ENCODE results near the gene ERGIC2.
"Not testable (repeated sequence)": the region's sequence is repeated elsewhere in the genome, so short reads cannot be mapped to it uniquely, and the experiment has no call there.

Gene ERGIC2

DNA sequence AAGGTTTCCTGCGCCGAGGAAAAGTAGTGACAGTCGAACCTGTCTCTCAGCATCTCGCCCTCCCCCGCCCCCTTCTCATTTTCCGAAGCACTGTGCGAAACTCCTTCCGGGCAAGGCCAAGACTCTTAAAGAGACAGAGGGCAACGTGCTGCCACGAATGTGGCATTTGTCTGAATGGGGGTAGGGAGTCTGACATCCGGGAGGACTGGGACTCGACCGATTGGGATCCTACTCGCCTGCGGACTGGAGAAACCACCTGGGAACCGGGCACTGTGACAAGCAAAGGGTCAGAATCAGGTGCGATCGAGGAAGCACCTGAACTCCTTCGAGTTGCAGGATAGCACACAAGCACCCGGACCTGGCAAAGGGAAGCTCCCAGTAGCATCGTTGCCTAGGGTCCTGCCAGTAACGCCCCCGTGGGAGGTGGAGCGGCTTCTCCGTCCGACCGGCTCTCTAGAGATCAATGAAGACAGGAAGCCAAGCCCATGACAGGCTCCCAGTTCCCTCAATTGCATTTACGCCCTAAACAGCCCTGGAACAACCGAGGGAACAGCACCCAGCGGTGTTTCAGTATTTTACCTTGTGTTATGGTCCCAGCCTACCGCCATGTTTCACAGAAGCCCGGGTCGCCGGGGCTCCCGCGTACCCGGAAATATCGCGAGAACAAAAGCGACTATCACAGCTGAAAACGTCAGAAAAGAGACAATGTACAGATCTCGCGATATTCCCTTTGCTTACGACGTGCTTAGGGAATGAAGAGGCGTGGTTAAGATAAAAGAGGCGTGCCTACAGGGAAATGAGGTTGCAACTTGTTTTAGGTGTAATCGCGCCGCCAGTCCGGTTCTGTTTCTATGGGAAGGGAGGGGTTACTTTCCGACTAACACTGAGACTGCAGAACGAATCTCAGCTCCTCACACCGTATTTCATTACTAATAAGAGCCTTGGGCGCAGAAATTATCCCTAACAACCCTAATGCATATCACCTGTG lies at the start of gene ERGIC2:
TSS of gene ERGIC2 (minus strand) at position 637 of the 988 bp plus-strand sequence. CDS start 9,539 bp downstream, outside the sequence.
- DNase-seq (ENCODE audit: low read depth in 2 of 2) = peak; percentile 68 to 81

- DNase-seq (ENCODE audit: low read depth in 2 of 2) = no peak
Observed at GRCh38 chr12:29430716-29431044, 49.7 kb upstream of the ERGIC2 start.

- DNase-seq (ENCODE audit: low read depth in 2 of 2) = no peak
Observed at GRCh38 chr12:29429999-29430715, 49.2 kb upstream of the ERGIC2 start.

GRCh38 chr12:29428633-29429032 lies 47.7 kb upstream of the ERGIC2 start:
- no peak for DNase-seq (ENCODE audit: low read depth in 2 of 2)

DNA sequence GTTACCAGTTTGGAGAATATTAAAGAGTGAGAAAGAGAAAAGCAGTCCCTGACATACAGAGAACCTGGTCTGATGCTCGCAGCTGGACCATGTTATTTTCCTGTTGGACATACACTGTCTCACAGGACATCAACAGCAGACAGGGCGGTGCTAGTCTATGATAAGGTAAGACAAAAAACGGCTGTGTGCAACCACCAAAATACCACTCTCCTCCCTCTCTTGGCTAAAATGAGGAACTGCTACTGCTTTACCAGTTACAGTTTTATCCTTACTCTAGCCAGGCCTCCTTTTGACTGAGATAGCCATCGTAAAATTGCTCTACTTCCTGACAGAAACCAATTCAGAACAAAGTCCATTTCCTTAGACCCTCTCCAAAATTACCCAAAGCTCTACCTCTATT lies 47.0 kb upstream of the ERGIC2 start:
- no peak for DNase-seq (ENCODE audit: low read depth in 2 of 2)

DNA sequence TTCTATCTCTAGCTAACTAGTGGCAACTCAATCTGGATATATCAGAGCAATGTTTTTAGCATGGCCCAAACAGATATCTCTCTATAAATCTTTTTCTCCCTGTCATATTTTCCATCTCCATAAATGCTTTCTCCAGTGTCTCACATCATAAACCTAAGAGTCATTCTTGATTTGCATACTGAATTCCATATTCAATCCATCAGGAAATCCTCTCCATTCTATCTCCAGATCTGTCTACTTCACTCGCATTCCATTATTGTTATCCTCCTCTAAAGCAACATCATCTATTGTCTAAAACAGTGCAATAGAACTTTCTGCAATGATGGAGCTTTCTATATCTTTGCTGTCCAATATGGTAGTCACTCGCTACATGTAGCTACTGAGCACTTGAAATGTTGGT lies 45.5 kb upstream of the ERGIC2 start:
- no peak for DNase-seq (ENCODE audit: low read depth in 2 of 2)

- DNase-seq (ENCODE audit: low read depth in 2 of 2) = no peak
Observed at GRCh38 chr12:29425722-29426121, 44.8 kb upstream of the ERGIC2 start.

- no peak for DNase-seq (ENCODE audit: low read depth in 2 of 2)
Observed at GRCh38 chr12:29416748-29417147, 35.8 kb upstream of the ERGIC2 start.

DNA sequence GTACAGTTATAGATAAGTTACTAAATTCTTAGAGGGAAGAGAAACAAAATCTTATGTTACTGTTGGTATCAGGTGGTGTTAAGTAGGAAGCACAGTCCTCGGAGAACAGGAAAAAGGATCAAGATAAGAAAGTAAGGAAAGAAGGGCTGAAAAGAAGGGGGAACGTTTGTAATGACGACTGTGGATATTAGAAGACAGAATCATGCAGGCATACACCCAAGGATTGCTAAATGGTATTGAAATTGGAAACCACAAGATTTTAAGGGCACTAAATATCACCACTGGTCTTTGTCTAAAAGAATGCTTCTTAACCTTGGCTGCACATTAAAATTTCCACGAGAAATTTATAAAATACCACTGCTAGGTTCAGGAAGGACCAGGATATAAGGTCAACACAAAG lies 34.1 kb upstream of the ERGIC2 start:
- DNase-seq (ENCODE audit: low read depth in 2 of 2) = no peak

GRCh38 chr12:29414368-29414767 lies 33.4 kb upstream of the ERGIC2 start:
- no peak for DNase-seq (ENCODE audit: low read depth in 2 of 2)

GRCh38 chr12:29405561-29405960 lies 24.6 kb upstream of the ERGIC2 start:
- no peak for DNase-seq (ENCODE audit: low read depth in 2 of 2)

GRCh38 chr12:29403991-29404390 lies 23.0 kb upstream of the ERGIC2 start:
- no peak for DNase-seq (ENCODE audit: low read depth in 2 of 2)

DNA sequence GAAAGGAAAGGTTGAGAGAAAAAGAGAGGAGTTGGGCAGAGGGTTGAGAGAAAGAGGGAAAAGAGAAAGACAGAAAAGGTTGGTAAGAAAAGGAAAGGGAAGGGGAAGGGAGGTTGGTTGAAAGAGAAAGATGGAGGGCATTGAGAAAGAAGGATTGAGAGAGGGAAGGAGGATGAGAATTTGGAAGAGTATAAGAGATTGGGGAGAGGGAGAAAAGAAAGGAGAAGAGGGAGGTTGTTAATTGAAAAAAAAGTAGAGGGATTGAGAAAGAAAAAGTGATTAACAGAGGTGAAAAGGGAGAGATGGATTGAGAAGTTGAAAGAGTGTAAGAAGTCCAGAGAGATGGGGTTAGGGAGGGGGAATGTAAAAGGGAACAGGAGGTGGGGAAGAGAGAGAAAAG lies 21.5 kb upstream of the ERGIC2 start:
- DNase-seq (ENCODE audit: low read depth in 2 of 2) = no peak

DNA sequence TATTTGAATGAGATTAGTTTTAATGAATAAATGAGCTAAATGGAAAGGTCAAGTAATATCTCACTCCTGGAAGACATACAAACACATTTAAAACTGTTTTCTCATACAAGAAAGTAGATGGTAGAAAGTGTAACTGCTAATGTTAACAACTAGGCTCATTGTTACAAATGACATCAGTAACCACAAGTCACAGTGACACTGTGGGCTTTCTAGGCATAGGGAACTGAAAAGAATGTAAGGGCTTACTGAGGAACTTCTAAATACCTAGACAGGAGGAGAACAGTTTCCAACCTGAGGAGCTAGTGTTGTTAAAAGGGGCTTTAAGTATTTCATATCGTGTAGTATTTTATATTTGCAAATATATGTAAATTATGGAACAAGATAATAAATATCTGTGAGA lies 17.5 kb upstream of the ERGIC2 start:
- DNase-seq (ENCODE audit: low read depth in 2 of 2) = no peak

DNA sequence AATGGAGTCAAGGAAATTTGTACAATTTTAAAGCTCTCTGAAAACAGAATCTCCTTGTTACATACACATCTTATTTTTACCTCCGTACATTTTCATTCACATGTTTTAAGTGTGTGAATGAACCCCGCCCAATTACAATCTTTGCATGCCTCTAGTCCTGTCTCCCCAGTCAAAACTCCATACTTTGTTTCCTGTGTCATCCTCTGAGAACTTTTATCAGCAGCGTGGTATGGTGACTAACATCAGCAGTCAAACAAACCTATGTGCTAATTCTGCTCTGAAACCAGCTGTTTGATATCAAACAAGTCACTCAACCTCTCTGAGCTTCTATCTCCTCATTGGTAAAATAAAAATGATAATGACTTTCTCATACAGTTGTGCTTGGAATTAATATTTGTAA lies 15.8 kb upstream of the ERGIC2 start:
- DNase-seq (ENCODE audit: low read depth in 2 of 2) = no peak

- DNase-seq (ENCODE audit: low read depth in 2 of 2) = no peak
Observed at GRCh38 chr12:29395356-29395755, 14.4 kb upstream of the ERGIC2 start.

- DNase-seq (ENCODE audit: low read depth in 2 of 2) = not testable (repeated sequence)
Observed at GRCh38 chr12:29390419-29390818, 9.4 kb upstream of the ERGIC2 start.

- DNase-seq (ENCODE audit: low read depth in 2 of 2) = no peak
Observed at GRCh38 chr12:29389295-29389919, 8.4 kb upstream of the ERGIC2 start.

DNA sequence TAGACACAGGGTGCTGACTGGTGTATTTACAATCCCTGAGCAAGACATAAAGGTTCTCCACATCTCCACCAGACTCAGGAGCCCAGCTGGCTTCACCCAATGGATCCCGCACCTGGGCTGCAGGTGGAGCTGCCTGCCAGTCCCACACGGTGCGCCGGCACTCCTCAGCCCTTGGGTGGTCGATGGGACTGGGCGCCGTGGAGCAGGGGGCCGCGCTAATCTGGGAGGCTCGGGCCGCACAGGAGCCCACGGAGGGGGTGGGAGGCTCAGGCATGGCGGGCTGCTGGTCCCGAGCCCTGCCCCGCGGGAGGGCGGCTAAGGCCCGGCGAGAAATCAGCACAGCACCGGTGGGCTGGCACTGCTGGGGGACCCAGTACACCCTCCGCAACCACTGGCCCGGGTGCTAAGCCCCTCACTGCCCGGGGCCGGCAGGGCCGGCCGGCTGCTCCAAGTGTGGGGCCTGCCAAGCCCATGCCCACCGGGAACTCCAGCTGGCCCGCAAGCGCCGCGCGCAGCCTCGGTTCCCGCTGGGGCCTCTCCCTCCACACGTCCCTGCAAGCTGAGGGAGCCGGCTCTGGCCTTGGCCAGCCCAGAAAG lies 5.2 kb upstream of the ERGIC2 start:
- DNase-seq (ENCODE audit: low read depth in 2 of 2) = not testable (repeated sequence)

- not testable (repeated sequence) for DNase-seq (ENCODE audit: low read depth in 2 of 2)
Observed at GRCh38 chr12:29385194-29385593, 4.2 kb upstream of the ERGIC2 start.

DNA sequence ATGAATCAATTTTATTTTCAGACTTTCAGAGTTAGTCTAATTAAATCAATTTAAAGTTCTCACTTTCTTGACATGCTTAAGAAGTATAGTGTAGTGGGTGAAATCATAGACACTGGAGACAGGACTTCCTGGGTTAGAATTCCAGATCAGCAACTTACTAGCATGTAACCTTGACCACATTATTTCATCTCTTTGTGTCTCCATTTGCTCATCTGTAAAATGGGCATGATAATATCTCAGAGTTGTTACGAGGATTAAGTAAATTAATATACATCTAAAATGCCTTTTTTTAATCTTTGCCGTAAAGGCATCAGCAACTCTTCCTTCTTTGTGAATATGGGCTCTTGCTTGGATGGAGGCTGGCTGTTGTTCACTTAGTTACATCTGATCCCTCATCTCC lies 1.3 kb upstream of the ERGIC2 start:
- no peak for DNase-seq (ENCODE audit: low read depth in 2 of 2)

GRCh38 chr12:29376118-29376517 lies 4.9 kb downstream of the ERGIC2 start:
- DNase-seq (ENCODE audit: low read depth in 2 of 2) = no peak

All from stimulated activated CD4-positive, alpha-beta T cell treated with anti-CD3 and anti-CD28 coated beads, Interleukin-4, amount 100 ng/mL, for 48 hours (primary cell).